ENCODE measurements around the gene DCBLD1. TPM values are rescaled to one million over a fixed set of nuclear protein-coding genes. Genes with fewer than 3 reads are reported as not detected.
A peak's percentile ranks its signal among the peaks of the same experiment; 100 is the strongest.

DCBLD1 gene
- total RNA-seq, 1 experiment from 2014 or later = 6.1 TPM

DNA sequence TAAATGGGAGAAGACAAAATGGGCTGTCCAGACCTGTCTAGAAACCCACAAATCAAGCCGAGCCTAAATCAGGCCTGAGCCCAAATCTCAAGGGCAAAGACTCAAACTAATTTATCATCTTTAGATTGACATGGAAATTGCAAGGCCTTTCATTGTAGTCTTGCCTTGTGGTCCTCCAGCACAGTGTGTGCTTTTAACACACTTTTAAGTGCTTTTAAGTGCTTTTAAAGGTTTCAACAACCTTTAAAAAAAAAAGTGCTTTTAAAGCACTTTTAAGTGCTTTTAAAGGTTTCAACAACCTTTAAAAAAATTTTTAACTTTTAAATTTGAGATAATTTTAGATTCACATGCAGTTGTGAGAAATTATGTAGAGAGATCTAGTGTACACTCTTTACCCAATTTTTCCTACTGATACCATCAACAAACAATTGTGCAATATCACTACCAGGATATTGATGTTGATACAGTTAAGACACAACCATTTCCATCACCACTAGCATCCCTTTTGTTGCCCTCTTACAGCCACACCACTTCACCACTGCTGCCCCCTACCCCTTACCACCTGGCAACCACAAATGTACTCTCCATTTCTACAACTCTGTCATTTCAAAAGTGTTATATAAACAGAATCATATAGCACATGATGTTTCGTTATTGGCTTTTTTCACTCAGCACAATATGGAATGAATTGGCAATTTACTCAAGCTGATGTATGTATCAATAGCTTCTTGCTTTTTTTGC lies 23.1 kb upstream of the DCBLD1 start:
- no peaks in the 10 kb centered on the region for H3K36me3 ChIP-seq (ENCODE audit: low read depth)
- peaks cover 6% of the 10 kb centered on the region; the same call in 1 of the 2 replicates for H3K9me3 ChIP-seq (ENCODE audit: insufficient read depth, low read depth)
- no peak overlapping the region for H2AFZ ChIP-seq
- no peak overlapping the region for H3K4me3 ChIP-seq
- no TSS peak for BruUV-seq (replicated peaks)
- no peaks in the 10 kb centered on the region for H4K20me1 ChIP-seq (ENCODE audit: insufficient read depth)
- H3K9me2 ChIP-seq (ENCODE audit: insufficient read depth) = no peaks in the 10 kb centered on the region
- 0 out of 2 replicates have a peak, but pooled peaks cover 3% of the 10 kb centered on the region for H3F3A ChIP-seq (ENCODE audit: insufficient read depth, low read depth)
- peak in 1 of 2 experiments; percentile 48 for DNase-seq
- TF ChIP-seq EZH2 (IDR thresholded peaks at IDR 0.05; ENCODE audit: low read depth) = no peak
- TF ChIP-seq, protein P1, sequence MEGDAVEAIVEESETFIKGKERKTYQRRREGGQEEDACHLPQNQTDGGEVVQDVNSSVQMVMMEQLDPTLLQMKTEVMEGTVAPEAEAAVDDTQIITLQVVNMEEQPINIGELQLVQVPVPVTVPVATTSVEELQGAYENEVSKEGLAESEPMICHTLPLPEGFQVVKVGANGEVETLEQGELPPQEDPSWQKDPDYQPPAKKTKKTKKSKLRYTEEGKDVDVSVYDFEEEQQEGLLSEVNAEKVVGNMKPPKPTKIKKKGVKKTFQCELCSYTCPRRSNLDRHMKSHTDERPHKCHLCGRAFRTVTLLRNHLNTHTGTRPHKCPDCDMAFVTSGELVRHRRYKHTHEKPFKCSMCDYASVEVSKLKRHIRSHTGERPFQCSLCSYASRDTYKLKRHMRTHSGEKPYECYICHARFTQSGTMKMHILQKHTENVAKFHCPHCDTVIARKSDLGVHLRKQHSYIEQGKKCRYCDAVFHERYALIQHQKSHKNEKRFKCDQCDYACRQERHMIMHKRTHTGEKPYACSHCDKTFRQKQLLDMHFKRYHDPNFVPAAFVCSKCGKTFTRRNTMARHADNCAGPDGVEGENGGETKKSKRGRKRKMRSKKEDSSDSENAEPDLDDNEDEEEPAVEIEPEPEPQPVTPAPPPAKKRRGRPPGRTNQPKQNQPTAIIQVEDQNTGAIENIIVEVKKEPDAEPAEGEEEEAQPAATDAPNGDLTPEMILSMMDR (conservative IDR thresholded peaks at IDR 0.05) = no peak
- peaks cover 23% of the 10 kb centered on the region for H3K4me1 ChIP-seq (replicated peaks; ENCODE audit: insufficient read depth)
- H3K4me2 ChIP-seq = no peak overlapping the region
- H3K27ac ChIP-seq = no peak overlapping the region
- ChIA-PET POLR2A (ENCODE audit: unreplicated experiment) (no interaction called here), CTCF (no interaction called here)
- no peaks in the 10 kb centered on the region for H3K27me3 ChIP-seq (ENCODE audit: insufficient read depth, low read depth)
- no peaks in the 10 kb centered on the region for H3K79me2 ChIP-seq (ENCODE audit: low read depth)
- intact Hi-C loops (cut with micrococcal nuclease; ENCODE audit: unreplicated experiment) = no loop called here

GRCh38 chr6:117463762-117464665 lies 18.5 kb upstream of the DCBLD1 start:
- Histone ChIP-seq H3K27ac (no peak overlapping the region), H3K27me3 (ENCODE audit: insufficient read depth, low read depth) (no peaks in the 10 kb centered on the region), H2AFZ (no peak overlapping the region), H3K4me2 (peak overlapping the region; percentile 46), H3K9me3 (ENCODE audit: insufficient read depth, low read depth) (peaks cover 6% of the 10 kb centered on the region; the same call in 1 of the 2 replicates), H3F3A (ENCODE audit: insufficient read depth, low read depth) (0 out of 2 replicates have a peak, but pooled peaks cover 3% of the 10 kb centered on the region), H3K79me2 (ENCODE audit: low read depth) (no peaks in the 10 kb centered on the region), H3K4me3 (no peak overlapping the region), H3K36me3 (ENCODE audit: low read depth) (no peaks in the 10 kb centered on the region), H4K20me1 (ENCODE audit: insufficient read depth) (no peaks in the 10 kb centered on the region), H3K4me1 (replicated peaks; ENCODE audit: insufficient read depth) (peaks cover 19% of the 10 kb centered on the region), H3K9me2 (ENCODE audit: insufficient read depth) (no peaks in the 10 kb centered on the region)
- ChIA-PET CTCF (interaction anchor here (1.4 kb wide), 1 partner anchor 14 kb away, joined by 4 read pairs; no protein-coding TSS in a partner anchor), POLR2A (ENCODE audit: unreplicated experiment) (interaction anchor here (0.5 kb wide), 1 partner anchor 583 kb away, joined by 4 read pairs; no protein-coding TSS in a partner anchor)
- intact Hi-C loops (cut with micrococcal nuclease; ENCODE audit: unreplicated experiment) = loop anchor here (2.0 kb wide), 2 partner anchors 19 to 51 kb away; partner anchors contain the start of gene DCBLD1
- TSS peak; percentile 59 for BruUV-seq (replicated peaks)
- TF ChIP-seq, protein P1 (conservative IDR thresholded peaks at IDR 0.05) = no peak
- TF ChIP-seq EZH2 (IDR thresholded peaks at IDR 0.05; ENCODE audit: low read depth) = no peak
- DNase-seq = peak; percentile 12 to 66

GRCh38 chr6:117464700-117465099 lies 17.8 kb upstream of the DCBLD1 start:
- intact Hi-C loops (cut with micrococcal nuclease; ENCODE audit: unreplicated experiment) = loop anchor here (2.0 kb wide), 2 partner anchors 18 to 50 kb away; partner anchors contain the start of gene DCBLD1
- ChIA-PET CTCF (interaction anchor here (1.4 kb wide), 1 partner anchor 15 kb away, joined by 4 read pairs; no protein-coding TSS in a partner anchor), POLR2A (ENCODE audit: unreplicated experiment) (no interaction called here)
- 0 out of 2 replicates have a peak, but pooled peaks cover 3% of the 10 kb centered on the region for H3F3A ChIP-seq (ENCODE audit: insufficient read depth, low read depth)
- no peaks in the 10 kb centered on the region for H4K20me1 ChIP-seq (ENCODE audit: insufficient read depth)
- H3K36me3 ChIP-seq (ENCODE audit: low read depth) = no peaks in the 10 kb centered on the region
- no peak for TF ChIP-seq EZH2 (IDR thresholded peaks at IDR 0.05; ENCODE audit: low read depth)
- TF ChIP-seq, protein P1 (conservative IDR thresholded peaks at IDR 0.05) = no peak
- H3K9me3 ChIP-seq (ENCODE audit: insufficient read depth, low read depth) = peaks cover 6% of the 10 kb centered on the region; the same call in 1 of the 2 replicates
- no peak overlapping the region for H3K27ac ChIP-seq
- no peak overlapping the region for H2AFZ ChIP-seq
- no peak for DNase-seq
- H3K4me3 ChIP-seq = no peak overlapping the region
- no peaks in the 10 kb centered on the region for H3K9me2 ChIP-seq (ENCODE audit: insufficient read depth)
- BruUV-seq (replicated peaks) = no TSS peak
- no peaks in the 10 kb centered on the region for H3K27me3 ChIP-seq (ENCODE audit: insufficient read depth, low read depth)
- H3K4me2 ChIP-seq = peak overlapping the region; percentile 46; the same call in 1 of the 2 replicates
- peaks cover 12% of the 10 kb centered on the region for H3K4me1 ChIP-seq (replicated peaks; ENCODE audit: insufficient read depth)
- no peaks in the 10 kb centered on the region for H3K79me2 ChIP-seq (ENCODE audit: low read depth)
